Fibroblast of the aortic adventitia (primary cell): ENCODE results near the gene GNB1. TPM values are rescaled to one million over a fixed set of nuclear protein-coding genes. Genes with fewer than 3 reads are reported as not detected.

Source experiments
- DNase-seq: peaks from one replicate; pipeline ENCODE4 v3.0.0-alpha.2; 2010; ENCODE audit warnings: low read depth
- H3K4me3 ChIP-seq: 2 replicates; pipeline ENCODE4 v1.5.1; 2011; ENCODE audit warnings: low read depth, mild to moderate bottlenecking, control low read depth, low read length, moderate library complexity
- total RNA-seq: library from RNA; depleted of rRNA; stranded (reverse); fragments of >200 nt; gene quantifications from 2 replicates; pipeline ENCODE4 v1.2.3, GENCODE V29; 2012; ENCODE audit warnings: low replicate concordance
- TF ChIP-seq, protein P1 (sequence below): IDR thresholded peaks from 2 replicates; pipeline ENCODE4 v1.5.1; 2011; ENCODE audit warnings: mild to moderate bottlenecking, low read length, control low read depth, inconsistent platforms; ENCODE audit not compliant: insufficient read depth

The GNB1 gene
- total RNA-seq, 1 donor, result 108 TPM

DNA sequence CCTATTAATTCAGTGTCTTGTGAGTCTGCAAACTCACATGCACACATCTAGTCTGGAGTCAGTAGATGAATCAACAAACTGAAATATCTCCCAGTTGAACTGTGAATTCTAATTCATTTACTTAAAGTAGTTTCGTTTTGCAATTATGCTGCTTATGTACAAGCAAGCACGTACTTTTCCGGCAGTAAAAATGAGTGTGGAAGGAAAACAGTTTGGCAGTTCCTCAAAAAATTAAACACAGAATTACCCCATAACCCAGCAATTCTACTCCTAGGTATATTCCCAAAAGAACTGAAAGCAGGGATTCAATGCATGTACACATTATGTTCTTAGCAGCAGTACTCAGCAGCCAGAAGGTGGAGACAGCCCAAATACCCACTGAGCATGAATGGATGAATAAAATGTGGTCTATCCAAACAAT lies 49.3 kb downstream of the GNB1 start:
- DNase-seq, result peak; percentile 53
- TF ChIP-seq, protein P1, sequence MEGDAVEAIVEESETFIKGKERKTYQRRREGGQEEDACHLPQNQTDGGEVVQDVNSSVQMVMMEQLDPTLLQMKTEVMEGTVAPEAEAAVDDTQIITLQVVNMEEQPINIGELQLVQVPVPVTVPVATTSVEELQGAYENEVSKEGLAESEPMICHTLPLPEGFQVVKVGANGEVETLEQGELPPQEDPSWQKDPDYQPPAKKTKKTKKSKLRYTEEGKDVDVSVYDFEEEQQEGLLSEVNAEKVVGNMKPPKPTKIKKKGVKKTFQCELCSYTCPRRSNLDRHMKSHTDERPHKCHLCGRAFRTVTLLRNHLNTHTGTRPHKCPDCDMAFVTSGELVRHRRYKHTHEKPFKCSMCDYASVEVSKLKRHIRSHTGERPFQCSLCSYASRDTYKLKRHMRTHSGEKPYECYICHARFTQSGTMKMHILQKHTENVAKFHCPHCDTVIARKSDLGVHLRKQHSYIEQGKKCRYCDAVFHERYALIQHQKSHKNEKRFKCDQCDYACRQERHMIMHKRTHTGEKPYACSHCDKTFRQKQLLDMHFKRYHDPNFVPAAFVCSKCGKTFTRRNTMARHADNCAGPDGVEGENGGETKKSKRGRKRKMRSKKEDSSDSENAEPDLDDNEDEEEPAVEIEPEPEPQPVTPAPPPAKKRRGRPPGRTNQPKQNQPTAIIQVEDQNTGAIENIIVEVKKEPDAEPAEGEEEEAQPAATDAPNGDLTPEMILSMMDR, result peak; percentile 39
- no peak overlapping the region for H3K4me3 ChIP-seq

DNA sequence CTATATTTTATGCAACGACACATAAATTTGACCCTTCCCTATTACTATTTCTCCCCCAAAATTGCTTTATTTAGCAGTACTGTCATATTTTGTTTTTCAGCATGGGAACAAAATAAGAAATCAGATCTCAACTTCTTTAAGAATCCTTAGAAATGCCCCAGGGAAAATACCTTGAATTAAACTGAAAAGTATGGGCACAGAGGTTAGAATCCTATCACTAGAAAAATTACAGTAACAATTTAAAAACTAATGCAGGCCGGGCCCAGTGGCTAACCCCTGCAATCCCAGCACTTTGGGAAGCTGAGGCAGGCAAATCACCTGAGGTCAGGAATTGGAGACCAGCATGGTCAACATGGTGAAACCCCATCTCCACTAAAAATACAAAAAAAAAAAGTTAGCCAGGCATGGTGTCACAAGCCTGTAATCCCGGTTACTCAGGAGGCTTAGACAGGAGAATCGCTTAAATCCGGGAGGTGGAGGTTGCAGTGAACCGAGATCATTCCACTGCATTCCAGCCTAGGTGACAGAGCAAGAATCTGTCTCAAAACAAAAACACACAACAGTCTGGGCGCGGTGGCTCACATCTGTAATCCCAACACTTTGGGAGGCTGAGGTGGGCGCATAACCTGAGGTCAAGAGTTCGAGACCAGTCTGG lies 51.4 kb downstream of the GNB1 start:
- TF ChIP-seq, protein P1, result no peak
- DNase-seq, result no peak
- no peak overlapping the region for H3K4me3 ChIP-seq

DNA sequence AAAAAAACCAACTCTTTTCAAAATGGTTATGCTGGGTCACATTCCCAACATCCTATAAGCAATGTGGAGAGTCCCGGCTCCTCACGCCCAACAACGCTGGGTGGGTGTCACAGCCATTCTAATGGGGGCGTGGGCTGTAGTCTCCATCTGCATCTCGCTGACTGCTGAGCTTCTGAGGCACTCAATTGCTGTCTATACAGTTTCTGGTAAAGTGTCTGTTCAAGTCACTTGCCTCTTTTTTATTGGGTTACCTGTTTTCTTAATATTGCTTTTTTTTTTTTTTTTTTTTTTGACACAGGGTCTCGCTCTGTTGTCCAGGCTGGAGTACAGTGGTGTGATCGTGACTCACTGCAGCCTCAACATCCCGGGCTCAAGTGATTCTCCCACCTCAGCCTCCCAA lies 54.8 kb downstream of the GNB1 start:
- TF ChIP-seq, protein P1, result no peak
- DNase-seq, result no peak

DNA sequence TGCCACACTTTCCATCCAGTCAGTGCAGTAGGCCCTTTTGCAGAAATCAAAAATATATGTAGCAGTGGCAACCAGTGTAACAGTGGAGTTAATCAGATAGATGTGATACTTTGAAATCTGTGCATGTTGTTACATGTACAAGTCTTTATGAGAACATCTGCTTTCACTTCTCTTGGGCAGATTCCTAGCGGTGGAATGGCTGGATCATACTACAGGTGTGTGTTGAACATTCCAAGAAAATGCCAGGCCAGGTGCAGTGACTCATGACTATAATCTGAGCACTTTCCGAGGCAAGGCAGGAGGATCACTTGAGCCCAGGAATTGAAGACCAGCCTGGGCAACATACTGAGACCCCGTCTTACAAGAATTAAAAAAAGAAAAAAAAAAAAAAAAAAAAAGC lies 55.3 kb downstream of the GNB1 start:
- no peak for DNase-seq
- no peak overlapping the region for H3K4me3 ChIP-seq
- TF ChIP-seq, protein P1, result no peak

More for the DNA sequence above, 54.8 kb downstream of the GNB1 start:
- no peak overlapping the region for H3K4me3 ChIP-seq

DNA sequence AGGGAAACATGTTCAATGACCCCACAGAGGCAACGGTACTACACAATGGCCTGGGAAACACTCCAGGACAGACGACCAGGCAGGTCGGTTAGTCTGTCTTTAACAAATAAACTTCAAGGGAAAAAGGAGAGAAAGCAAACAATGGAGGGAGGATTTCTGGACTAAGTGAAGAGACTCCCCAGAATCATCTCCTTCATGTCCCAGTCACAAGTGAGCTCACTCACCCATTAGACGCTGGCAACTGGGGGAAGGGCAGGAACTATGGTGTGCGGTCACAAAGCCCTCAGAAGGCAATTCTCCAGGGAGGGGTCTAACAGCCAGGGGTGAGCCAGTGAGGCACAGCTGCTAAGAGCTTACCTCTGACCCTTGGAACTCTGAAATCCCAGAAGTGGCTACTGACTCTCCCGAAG lies 57.0 kb downstream of the GNB1 start:
- no peak overlapping the region for H3K4me3 ChIP-seq
- TF ChIP-seq, protein P1, result no peak
- no peak for DNase-seq

DNA sequence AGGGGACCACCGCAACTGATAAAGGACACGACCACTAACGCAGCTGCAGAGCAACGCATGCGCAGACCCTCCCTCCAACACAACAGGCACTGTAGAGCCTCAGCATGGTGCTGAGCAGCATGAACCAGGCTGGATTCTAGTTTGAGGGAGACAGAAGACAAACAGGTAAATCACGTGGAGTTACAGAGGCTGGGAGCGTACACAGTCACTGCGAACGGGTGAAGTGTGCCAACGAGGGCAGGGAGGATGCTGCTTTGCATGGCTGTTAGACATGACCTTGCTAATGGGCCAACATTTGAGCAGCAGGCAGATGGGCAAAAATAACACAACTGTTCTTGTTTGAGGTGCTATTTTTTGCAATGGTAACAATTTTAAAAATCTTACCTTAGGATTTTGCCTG lies 57.4 kb downstream of the GNB1 start:
- TF ChIP-seq, protein P1, result no peak
- no peak overlapping the region for H3K4me3 ChIP-seq
- no peak for DNase-seq

DNA sequence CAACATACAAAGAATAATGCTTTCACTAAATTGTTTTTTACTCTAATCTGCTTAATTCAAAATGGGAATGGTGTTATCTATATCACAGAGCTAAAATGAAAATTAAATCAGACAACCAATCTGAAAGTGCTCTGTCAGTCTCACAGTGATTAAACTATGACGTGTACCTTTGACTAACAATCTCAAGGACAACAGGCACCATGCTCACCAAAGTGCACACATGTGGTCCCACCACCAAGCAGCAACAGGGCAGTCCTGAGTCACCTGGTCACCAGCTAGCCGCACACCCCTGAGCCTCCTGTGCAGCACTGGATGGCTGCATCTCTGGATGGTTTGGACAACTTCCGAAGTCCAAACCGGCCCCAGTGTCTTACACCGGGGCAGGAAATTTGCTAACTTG lies 58.1 kb downstream of the GNB1 start:
- H3K4me3 ChIP-seq, result no peak overlapping the region
- no peak for DNase-seq
- TF ChIP-seq, protein P1, result no peak
